ENCODE measurements around the gene TMEM244. TPM values are rescaled to one million over a fixed set of nuclear protein-coding genes. Genes with fewer than 3 reads are reported as not detected.
"Not testable (repeated sequence)": the region's sequence is repeated elsewhere in the genome, so short reads cannot be mapped to it uniquely, and the experiment has no call there.

Gene TMEM244
- total RNA-seq, 1 donor from 2014 or later: not detected

DNA sequence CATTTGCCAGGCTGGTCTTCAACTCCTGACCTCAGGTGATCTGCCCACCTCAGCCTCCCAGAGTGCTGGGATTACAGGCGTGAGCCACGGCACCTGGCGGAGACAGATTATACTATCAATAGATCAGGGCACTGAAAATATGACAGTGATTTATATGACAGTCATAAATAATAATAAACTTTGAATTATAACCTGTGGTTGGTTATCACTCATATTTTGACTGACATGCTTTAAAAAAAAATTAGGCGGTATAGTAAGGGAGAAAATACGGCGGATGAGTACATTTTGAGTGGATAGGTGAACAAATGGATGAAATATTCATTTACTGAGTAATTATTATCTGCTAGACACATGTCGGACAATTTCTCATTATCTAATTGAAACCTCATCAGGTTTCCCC, 28.8 kb downstream of the TMEM244 start:
- FAIRE-seq (no peak), DNase-seq (ENCODE audit: low read depth) (no peak)
- Histone ChIP-seq H3K27me3 (ENCODE audit: control insufficient read depth, insufficient read depth, low read length) (no peaks in the 10 kb centered on the region), H3K36me3 (ENCODE audit: control insufficient read depth, insufficient read depth, low read length) (no peaks in the 10 kb centered on the region), H3K4me3 (ENCODE audit: low read depth, low read length) (no peak overlapping the region)
- TF ChIP-seq, protein P1, sequence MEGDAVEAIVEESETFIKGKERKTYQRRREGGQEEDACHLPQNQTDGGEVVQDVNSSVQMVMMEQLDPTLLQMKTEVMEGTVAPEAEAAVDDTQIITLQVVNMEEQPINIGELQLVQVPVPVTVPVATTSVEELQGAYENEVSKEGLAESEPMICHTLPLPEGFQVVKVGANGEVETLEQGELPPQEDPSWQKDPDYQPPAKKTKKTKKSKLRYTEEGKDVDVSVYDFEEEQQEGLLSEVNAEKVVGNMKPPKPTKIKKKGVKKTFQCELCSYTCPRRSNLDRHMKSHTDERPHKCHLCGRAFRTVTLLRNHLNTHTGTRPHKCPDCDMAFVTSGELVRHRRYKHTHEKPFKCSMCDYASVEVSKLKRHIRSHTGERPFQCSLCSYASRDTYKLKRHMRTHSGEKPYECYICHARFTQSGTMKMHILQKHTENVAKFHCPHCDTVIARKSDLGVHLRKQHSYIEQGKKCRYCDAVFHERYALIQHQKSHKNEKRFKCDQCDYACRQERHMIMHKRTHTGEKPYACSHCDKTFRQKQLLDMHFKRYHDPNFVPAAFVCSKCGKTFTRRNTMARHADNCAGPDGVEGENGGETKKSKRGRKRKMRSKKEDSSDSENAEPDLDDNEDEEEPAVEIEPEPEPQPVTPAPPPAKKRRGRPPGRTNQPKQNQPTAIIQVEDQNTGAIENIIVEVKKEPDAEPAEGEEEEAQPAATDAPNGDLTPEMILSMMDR (IDR thresholded peaks at IDR 0.05; ENCODE audit: insufficient read depth, low read length, severe bottlenecking): no peak

DNA sequence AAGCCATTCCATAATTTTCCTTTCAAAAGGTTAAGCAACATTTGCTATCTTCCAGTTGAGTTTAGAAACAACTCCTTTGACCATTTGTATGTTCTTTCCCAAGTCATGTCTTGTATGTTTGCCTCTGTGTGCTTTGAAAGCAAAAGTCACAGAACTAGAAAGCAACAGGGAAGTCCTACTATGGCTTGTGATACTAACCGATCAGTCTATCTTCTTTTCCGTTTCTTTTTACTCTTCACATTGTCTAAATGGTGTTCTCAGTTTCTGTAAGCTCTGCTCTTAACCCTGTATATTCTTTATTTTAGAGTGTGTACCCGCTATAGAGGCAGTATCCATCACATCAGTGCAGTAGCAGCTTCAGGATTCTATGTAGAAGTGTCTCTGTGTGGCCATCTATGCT, 32.9 kb downstream of the TMEM244 start:
- TF ChIP-seq, protein P1 (IDR thresholded peaks at IDR 0.05; ENCODE audit: insufficient read depth, low read length, severe bottlenecking): no peak
- Histone ChIP-seq H3K27me3 (ENCODE audit: control insufficient read depth, insufficient read depth, low read length) (no peaks in the 10 kb centered on the region), H3K36me3 (ENCODE audit: control insufficient read depth, insufficient read depth, low read length) (no peaks in the 10 kb centered on the region), H3K4me3 (ENCODE audit: low read depth, low read length) (no peak overlapping the region)
- DNase-seq (ENCODE audit: low read depth) (no peak), FAIRE-seq (no peak)

DNA sequence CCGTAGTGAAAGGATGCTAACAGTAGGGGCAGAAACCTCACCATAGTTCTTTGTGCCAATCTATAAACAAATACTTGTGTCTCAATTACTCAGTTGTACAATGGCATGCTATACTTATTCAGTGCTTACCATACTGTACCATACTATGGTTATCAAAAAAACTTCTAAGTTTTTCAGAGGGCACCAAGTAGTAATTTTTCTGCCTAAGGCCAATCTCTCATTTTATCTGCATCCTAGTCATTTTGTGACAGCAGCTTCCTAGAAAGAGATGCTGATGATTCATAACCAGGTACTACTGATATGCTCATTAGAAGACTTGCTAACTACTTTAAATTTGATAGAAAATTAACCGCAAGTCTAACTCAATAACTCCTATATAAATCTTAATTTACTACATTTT, 42.9 kb downstream of the TMEM244 start:
- TF ChIP-seq, protein P1 (IDR thresholded peaks at IDR 0.05; ENCODE audit: insufficient read depth, low read length, severe bottlenecking): no peak
- peak; percentile 7 for DNase-seq (ENCODE audit: low read depth)
- Histone ChIP-seq H3K36me3 (ENCODE audit: control insufficient read depth, insufficient read depth, low read length) (no peaks in the 10 kb centered on the region), H3K4me3 (ENCODE audit: low read depth, low read length) (no peak overlapping the region), H3K27me3 (ENCODE audit: control insufficient read depth, insufficient read depth, low read length) (peaks cover 2% of the 10 kb centered on the region)
- FAIRE-seq: no peak

DNA sequence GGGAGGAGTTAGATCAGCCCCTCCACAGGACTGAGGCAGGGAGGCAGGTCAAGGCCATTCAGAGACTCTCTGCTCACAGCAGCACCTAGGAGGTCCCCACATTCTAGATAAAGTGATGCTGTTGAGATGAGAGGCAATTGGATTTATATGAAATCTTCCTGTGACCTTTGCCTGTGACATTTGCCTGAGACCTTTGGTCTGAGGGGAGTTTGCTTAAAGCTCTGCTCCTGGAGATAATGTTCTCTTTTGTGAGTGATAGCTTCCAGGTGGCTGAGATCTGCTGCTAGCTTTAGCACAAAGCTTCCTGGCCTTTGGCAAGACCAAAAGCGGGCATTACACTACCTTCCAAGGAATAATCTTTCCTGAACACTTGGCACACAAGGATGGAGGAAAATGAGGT, 43.3 kb downstream of the TMEM244 start:
- Histone ChIP-seq H3K27me3 (ENCODE audit: control insufficient read depth, insufficient read depth, low read length) (peaks cover 2% of the 10 kb centered on the region), H3K4me3 (ENCODE audit: low read depth, low read length) (no peak overlapping the region), H3K36me3 (ENCODE audit: control insufficient read depth, insufficient read depth, low read length) (no peaks in the 10 kb centered on the region)
- DNase-seq (ENCODE audit: low read depth) (no peak), FAIRE-seq (no peak)
- TF ChIP-seq, protein P1 (IDR thresholded peaks at IDR 0.05; ENCODE audit: insufficient read depth, low read length, severe bottlenecking): no peak

DNA sequence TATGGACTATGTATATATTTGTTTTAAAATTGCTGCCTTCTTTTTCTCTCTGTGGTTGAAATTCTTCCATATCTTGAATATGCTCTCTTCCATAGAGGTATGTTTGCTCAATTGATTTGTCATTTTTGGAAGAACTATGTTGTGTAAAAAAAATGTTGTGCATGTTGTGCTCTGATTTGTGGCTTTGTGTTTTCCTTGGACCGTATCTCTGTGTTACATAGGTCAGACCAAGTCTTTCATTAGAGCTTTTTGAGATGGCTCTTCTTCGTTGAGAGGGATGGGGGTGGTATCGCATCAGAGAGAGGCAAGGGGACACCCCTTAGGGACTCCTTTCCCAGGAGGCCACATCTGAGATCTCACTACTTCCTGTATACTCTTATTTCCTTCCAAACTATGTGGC, 43.8 kb downstream of the TMEM244 start:
- peaks cover 2% of the 10 kb centered on the region for H3K27me3 ChIP-seq (ENCODE audit: control insufficient read depth, insufficient read depth, low read length)
- no peaks in the 10 kb centered on the region for H3K36me3 ChIP-seq (ENCODE audit: control insufficient read depth, insufficient read depth, low read length)
- TF ChIP-seq, protein P1 (IDR thresholded peaks at IDR 0.05; ENCODE audit: insufficient read depth, low read length, severe bottlenecking): no peak
- no peak overlapping the region for H3K4me3 ChIP-seq (ENCODE audit: low read depth, low read length)
- DNase-seq (ENCODE audit: low read depth): no peak
- FAIRE-seq: no peak

DNA sequence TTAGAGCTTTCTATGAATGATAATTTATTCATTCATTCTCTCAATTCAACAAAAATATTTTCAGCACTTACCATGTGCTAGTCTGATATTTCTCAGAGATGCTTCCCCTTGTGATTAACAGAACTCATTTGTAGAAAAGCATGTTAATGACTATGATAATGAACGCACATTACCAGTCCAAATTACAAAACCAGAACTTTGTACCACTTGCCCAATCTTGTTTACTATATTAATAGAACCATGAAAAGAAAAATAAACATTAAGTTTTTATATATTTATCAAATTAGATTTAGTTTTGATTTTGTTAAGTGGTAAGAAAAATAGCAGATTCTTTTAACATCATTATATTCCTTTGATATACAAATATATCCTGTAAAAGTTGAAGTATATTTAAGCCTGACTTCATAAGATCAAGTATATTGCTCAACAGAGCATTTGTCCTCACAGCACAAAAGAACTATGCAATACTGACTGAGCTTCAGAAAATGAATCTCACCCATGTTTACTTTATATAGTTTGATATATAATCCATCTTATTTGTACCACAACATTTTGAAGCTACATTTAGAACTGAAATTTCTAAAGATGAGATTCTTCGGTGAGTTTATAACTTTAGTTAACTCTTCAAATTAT, 48.9 kb downstream of the TMEM244 start:
- Histone ChIP-seq H3K4me3 (ENCODE audit: low read depth, low read length) (no peak overlapping the region), H3K27me3 (ENCODE audit: control insufficient read depth, insufficient read depth, low read length) (peaks cover 2% of the 10 kb centered on the region), H3K36me3 (ENCODE audit: control insufficient read depth, insufficient read depth, low read length) (no peaks in the 10 kb centered on the region)
- TF ChIP-seq, protein P1 (IDR thresholded peaks at IDR 0.05; ENCODE audit: insufficient read depth, low read length, severe bottlenecking): no peak
- FAIRE-seq: no peak
- DNase-seq (ENCODE audit: low read depth): no peak

DNA sequence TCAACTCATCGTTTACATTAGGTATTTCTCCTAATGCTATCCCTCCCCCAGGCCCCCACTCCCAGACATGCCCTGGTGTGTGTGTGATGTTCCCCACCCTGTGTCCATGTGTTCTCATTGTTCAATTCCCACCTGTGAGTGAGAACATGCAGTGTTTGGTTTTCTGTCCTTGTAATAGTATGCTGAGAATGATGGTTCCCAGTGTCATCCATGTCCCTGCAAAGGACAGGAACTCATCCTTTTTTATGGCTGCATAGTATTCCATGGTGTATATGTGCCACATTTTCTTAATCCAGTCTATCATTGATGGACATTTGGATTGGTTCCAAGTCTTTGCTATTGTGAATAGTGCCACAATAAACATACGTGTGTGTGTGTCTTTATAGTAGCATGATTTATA, 54.0 kb downstream of the TMEM244 start:
- not testable (repeated sequence) for H3K36me3 ChIP-seq (ENCODE audit: control insufficient read depth, insufficient read depth, low read length); FAIRE-seq; DNase-seq (ENCODE audit: low read depth); H3K27me3 ChIP-seq (ENCODE audit: control insufficient read depth, insufficient read depth, low read length); H3K4me3 ChIP-seq (ENCODE audit: low read depth, low read length)

DNA sequence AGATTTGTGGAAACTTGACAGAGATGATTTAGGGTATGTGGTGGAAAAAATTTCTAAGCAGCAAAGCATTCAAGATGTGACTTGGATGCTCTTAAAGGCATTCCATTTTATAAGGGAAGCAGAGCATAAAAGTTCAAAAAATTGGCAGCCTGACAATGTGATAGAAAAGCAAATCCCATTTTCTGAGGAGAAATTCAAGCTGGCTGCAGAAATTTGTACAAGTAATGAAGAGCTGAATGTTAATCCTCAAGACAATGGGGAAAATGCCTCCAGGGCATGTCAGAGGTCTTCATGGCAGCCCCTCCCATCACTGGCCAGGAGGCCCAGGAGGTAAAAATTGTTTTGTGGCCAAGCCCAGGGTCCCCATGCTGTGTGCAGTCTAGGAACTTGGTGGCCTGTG, 58.2 kb downstream of the TMEM244 start:
- H3K27me3 ChIP-seq (ENCODE audit: control insufficient read depth, insufficient read depth, low read length); DNase-seq (ENCODE audit: low read depth); H3K36me3 ChIP-seq (ENCODE audit: control insufficient read depth, insufficient read depth, low read length); FAIRE-seq; H3K4me3 ChIP-seq (ENCODE audit: low read depth, low read length): not testable (repeated sequence)
